Measurements from ENCODE around the gene MGRN1. TPM values are rescaled to one million over a fixed set of nuclear protein-coding genes. Genes with fewer than 3 reads are reported as not detected.

Gene MGRN1
- total RNA-seq, 2 donors from 2014 or later, result 56.0 to 64.5 TPM

DNA sequence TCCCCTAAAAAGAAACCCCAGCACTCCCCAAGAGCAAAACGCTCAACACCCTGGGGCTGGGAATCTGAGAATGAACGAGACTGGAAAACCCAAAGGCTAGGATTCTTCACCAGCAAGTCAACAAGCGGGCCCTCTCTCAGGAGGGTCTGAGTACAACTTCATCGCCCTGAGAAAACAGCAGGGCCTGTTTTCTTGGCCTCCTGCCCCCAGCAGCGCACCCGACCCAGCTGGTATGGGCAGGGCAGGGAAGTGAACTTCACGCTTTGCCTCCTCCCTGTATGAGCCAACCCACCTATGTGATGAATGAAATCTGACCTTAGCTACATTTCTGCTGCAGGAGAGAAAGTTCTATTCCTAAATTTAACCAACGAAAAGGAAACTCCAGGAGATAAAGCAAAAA lies 79.9 kb downstream of the MGRN1 start:
- no peaks in the 10 kb centered on the region for H3K27me3 ChIP-seq (replicated peaks; ENCODE audit: insufficient read depth)
- H3K9me3 ChIP-seq, result no peaks in the 10 kb centered on the region
- no peak for TF ChIP-seq CTCF (IDR thresholded peaks at IDR 0.05)
- H3K36me3 ChIP-seq, result peaks cover 47% of the 10 kb centered on the region
- H3K4me1 ChIP-seq (ENCODE audit: control insufficient read depth in 1 of 2, low read depth in 2 of 2), result no peaks in the 10 kb centered on the region
- no peak for ATAC-seq (ENCODE audit: insufficient number of reproducible peaks, low FRiP score, low read depth)
- no peak for DNase-seq (ENCODE audit: low spot score)
- H3K4me3 ChIP-seq, result no peak overlapping the region
- no peak overlapping the region for H3K27ac ChIP-seq

DNA sequence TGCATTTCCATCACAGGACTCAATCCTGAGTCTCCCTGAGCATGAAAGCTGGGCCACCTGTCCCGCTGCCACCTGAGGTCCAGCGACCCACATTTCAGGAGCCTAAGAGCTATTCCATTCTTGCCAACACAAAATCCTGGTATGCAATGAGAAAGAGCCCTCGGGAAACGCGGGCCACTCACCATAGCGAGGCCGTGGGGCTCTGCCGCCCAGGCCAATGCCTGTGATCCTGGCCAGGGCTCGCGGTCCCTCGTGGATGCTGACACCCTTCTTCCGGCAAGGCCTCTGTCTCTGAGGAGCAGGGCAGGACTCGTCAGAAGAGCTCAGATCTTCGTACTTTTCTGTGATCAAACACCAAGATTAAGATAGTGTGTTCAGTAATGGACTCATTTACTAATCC lies 80.3 kb downstream of the MGRN1 start:
- Histone ChIP-seq H3K4me1 (ENCODE audit: control insufficient read depth in 1 of 2, low read depth in 2 of 2) (no peaks in the 10 kb centered on the region), H3K36me3 (peaks cover 43% of the 10 kb centered on the region), H3K27me3 (replicated peaks; ENCODE audit: insufficient read depth) (no peaks in the 10 kb centered on the region), H3K27ac (no peak overlapping the region), H3K4me3 (no peak overlapping the region), H3K9me3 (no peaks in the 10 kb centered on the region)
- TF ChIP-seq CTCF (IDR thresholded peaks at IDR 0.05), result no peak
- no peak for DNase-seq (ENCODE audit: low spot score)
- no peak for ATAC-seq (ENCODE audit: insufficient number of reproducible peaks, low FRiP score, low read depth)

GRCh38 chr16:4706871-4707270 lies 82.2 kb downstream of the MGRN1 start:
- no peak overlapping the region for H3K27ac ChIP-seq

GRCh38 chr16:4709481-4709880 lies 84.9 kb downstream of the MGRN1 start:
- DNase-seq (ENCODE audit: low spot score) (no peak), ATAC-seq (ENCODE audit: insufficient number of reproducible peaks, low FRiP score, low read depth) (no peak)
- Histone ChIP-seq H3K36me3 (peaks cover 28% of the 10 kb centered on the region), H3K27ac (no peak overlapping the region), H3K4me3 (no peak overlapping the region), H3K4me1 (ENCODE audit: control insufficient read depth in 1 of 2, low read depth in 2 of 2) (no peaks in the 10 kb centered on the region), H3K27me3 (replicated peaks; ENCODE audit: insufficient read depth) (no peaks in the 10 kb centered on the region), H3K9me3 (no peaks in the 10 kb centered on the region)
- TF ChIP-seq CTCF (IDR thresholded peaks at IDR 0.05), result no peak

More at GRCh38 chr16:4706871-4707270, 82.2 kb downstream of the MGRN1 start:
- DNase-seq (ENCODE audit: low spot score) (no peak), ATAC-seq (ENCODE audit: insufficient number of reproducible peaks, low FRiP score, low read depth) (no peak)
- H3K27me3 ChIP-seq (replicated peaks; ENCODE audit: insufficient read depth), result no peaks in the 10 kb centered on the region
- TF ChIP-seq CTCF (IDR thresholded peaks at IDR 0.05), result no peak
- H3K4me1 ChIP-seq (ENCODE audit: control insufficient read depth in 1 of 2, low read depth in 2 of 2), result no peaks in the 10 kb centered on the region
- H3K4me3 ChIP-seq, result no peak overlapping the region
- H3K9me3 ChIP-seq, result no peaks in the 10 kb centered on the region
- peaks cover 28% of the 10 kb centered on the region for H3K36me3 ChIP-seq

DNA sequence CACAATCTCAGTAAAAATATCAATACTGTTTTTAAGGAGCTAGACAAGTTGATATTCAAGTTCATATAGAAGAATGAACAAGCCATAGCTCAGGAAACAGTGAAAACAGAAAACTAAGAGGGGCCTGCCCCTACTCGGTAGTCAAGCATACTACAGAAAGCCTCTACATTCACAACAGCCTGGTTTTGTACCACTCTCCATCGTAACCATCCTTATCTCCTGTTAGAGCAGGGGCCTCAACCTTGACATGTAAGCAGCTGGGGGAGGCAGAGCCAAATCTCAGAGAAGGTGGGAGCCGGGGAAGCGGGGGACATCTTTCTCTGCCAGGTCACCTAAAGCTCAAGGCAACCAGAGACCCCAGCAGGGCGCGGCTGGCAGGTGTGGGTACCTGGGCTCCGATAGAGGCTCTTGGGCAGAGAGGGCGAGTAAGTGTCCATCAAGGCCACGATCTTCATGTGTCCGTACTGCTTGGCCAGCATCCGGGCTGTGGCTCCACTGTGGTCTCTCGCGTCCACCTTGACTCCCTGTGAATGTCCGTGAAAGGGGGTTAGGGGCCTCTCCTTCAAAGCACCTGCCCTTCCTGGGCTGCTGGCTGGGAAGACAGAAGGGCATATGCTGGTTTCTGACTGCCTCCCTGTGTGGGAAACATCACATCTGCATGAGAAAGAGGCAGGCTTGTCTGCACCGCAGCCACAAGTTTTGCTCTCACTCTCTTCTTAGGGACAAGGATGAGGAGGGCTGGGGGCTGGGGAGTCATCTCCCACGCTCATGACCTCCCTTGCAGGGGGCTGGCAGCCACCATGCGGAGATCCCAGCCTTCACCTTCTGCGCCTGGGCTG lies 89.3 kb downstream of the MGRN1 start:
- Histone ChIP-seq H3K9me3 (no peaks in the 10 kb centered on the region), H3K27me3 (replicated peaks; ENCODE audit: insufficient read depth) (no peaks in the 10 kb centered on the region), H3K4me3 (no peak overlapping the region), H3K4me1 (ENCODE audit: control insufficient read depth in 1 of 2, low read depth in 2 of 2) (no peaks in the 10 kb centered on the region), H3K36me3 (peaks cover 13% of the 10 kb centered on the region), H3K27ac (no peak overlapping the region)
- no peak for DNase-seq (ENCODE audit: low spot score)
- TF ChIP-seq CTCF (IDR thresholded peaks at IDR 0.05), result no peak
- no peak for ATAC-seq (ENCODE audit: insufficient number of reproducible peaks, low FRiP score, low read depth)

Measured in thoracic aorta (tissue), 2 donors.